PFSK-1 (cell line): ENCODE data around the gene LTBP1.

ENCODE experiments used
- FOXP2 ChIP-seq: optimal IDR thresholded peaks from 2 replicates; pipeline ENCODE3; 2011; ENCODE audit warnings: borderline replicate concordance, control low read depth, inconsistent platforms; ENCODE audit not compliant: insufficient read depth; ENCODE audit errors: extremely low read length, extremely low read depth
- POLR2AphosphoS5 ChIP-seq: IDR thresholded peaks from 2 replicates; pipeline ENCODE4 v1.6.1; 2012; ENCODE audit warnings: low read depth, mild to moderate bottlenecking, control low read depth, low read length, moderate library complexity
- SIN3A ChIP-seq: IDR thresholded peaks from 2 replicates; pipeline ENCODE4 v1.6.1; 2012; ENCODE audit warnings: mild to moderate bottlenecking, low read length, moderate library complexity, borderline replicate concordance; ENCODE audit not compliant: insufficient read depth
- TAF1 ChIP-seq: IDR thresholded peaks from 2 replicates; pipeline ENCODE4 v1.6.1; 2012; ENCODE audit warnings: low read length, control low read depth, borderline replicate concordance; ENCODE audit not compliant: insufficient read depth
- TF ChIP-seq, protein P1 (sequence below), 2 experiments: IDR thresholded peaks; 2 replicates each; pipeline versions ENCODE4 v1.6.1 to v1.8.0; 2011 to 2012; ENCODE audit warnings: low read depth in 2 of 2, low read length in 2 of 2, control low read depth in 1 of 2, inconsistent platforms in 1 of 2, mild to moderate bottlenecking in 1 of 2, moderate library complexity in 1 of 2; ENCODE audit not compliant: insufficient read depth in 1 of 2

LTBP1 gene

GRCh38 chr2:33034784-33035183 lies 88.0 kb downstream of the LTBP1 start:
- no peak for TF ChIP-seq TAF1
- TF ChIP-seq, protein P1, sequence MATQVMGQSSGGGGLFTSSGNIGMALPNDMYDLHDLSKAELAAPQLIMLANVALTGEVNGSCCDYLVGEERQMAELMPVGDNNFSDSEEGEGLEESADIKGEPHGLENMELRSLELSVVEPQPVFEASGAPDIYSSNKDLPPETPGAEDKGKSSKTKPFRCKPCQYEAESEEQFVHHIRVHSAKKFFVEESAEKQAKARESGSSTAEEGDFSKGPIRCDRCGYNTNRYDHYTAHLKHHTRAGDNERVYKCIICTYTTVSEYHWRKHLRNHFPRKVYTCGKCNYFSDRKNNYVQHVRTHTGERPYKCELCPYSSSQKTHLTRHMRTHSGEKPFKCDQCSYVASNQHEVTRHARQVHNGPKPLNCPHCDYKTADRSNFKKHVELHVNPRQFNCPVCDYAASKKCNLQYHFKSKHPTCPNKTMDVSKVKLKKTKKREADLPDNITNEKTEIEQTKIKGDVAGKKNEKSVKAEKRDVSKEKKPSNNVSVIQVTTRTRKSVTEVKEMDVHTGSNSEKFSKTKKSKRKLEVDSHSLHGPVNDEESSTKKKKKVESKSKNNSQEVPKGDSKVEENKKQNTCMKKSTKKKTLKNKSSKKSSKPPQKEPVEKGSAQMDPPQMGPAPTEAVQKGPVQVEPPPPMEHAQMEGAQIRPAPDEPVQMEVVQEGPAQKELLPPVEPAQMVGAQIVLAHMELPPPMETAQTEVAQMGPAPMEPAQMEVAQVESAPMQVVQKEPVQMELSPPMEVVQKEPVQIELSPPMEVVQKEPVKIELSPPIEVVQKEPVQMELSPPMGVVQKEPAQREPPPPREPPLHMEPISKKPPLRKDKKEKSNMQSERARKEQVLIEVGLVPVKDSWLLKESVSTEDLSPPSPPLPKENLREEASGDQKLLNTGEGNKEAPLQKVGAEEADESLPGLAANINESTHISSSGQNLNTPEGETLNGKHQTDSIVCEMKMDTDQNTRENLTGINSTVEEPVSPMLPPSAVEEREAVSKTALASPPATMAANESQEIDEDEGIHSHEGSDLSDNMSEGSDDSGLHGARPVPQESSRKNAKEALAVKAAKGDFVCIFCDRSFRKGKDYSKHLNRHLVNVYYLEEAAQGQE (IDR thresholded peaks at IDR 0.05; ENCODE audit: insufficient read depth in 1 of 2, low read depth in 2 of 2, low read length in 2 of 2): no peak
- TF ChIP-seq POLR2AphosphoS5: no peak
- TF ChIP-seq SIN3A: no peak
- no peak for TF ChIP-seq FOXP2

- TF ChIP-seq POLR2AphosphoS5 (no peak), SIN3A (no peak), FOXP2 (no peak)
- TF ChIP-seq, protein P1 (IDR thresholded peaks at IDR 0.05; ENCODE audit: insufficient read depth in 1 of 2, low read depth in 2 of 2, low read length in 2 of 2): no peak
Observed at GRCh38 chr2:33038230-33038629, 91.5 kb downstream of the LTBP1 start.

DNA sequence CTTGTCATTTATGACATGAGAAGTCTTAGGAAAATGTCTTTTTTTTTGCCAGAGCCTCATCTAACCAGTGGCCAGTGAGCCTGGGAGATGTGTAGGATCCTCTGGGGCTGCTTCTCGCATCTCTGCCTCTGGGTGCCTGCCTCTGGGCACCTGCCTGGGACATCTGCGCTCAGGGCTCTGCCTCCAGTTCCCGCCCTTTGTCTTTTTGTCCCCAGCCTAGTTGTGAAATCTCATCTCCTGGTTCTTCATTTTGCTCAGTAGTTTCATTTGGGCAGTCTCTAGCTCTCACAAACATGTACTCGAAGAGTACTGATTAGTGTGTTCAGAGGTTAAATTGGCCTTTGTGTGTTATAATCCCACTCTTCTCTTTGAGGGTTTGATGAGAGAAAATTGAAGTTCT lies 92.0 kb downstream of the LTBP1 start:
- TF ChIP-seq, protein P1 (IDR thresholded peaks at IDR 0.05; ENCODE audit: insufficient read depth in 1 of 2, low read depth in 2 of 2, low read length in 2 of 2): no peak
- TF ChIP-seq SIN3A: no peak
- TF ChIP-seq FOXP2: no peak
- TF ChIP-seq TAF1: no peak

- TF ChIP-seq TAF1 (no peak), SIN3A (no peak), POLR2AphosphoS5 (no peak), FOXP2 (no peak)
- TF ChIP-seq, protein P1 (IDR thresholded peaks at IDR 0.05; ENCODE audit: insufficient read depth in 1 of 2, low read depth in 2 of 2, low read length in 2 of 2): no peak
Observed at GRCh38 chr2:33040541-33040940, 93.8 kb downstream of the LTBP1 start.

- TF ChIP-seq, protein P1 (IDR thresholded peaks at IDR 0.05; ENCODE audit: insufficient read depth in 1 of 2, low read depth in 2 of 2, low read length in 2 of 2): no peak
- TF ChIP-seq TAF1 (no peak), POLR2AphosphoS5 (no peak), FOXP2 (no peak), SIN3A (no peak)
Observed at GRCh38 chr2:33042265-33042664, 95.5 kb downstream of the LTBP1 start.
